Activated naive CD8-positive, alpha-beta T cell treated with anti-CD3 and anti-CD28 coated beads for 36 hours (primary cell): ENCODE results near the gene ZNF217. TPM values are rescaled to one million over a fixed set of nuclear protein-coding genes. Genes with fewer than 3 reads are reported as not detected.
A peak's percentile ranks its signal among the peaks of the same experiment; 100 is the strongest.
"Not testable (repeated sequence)": the region's sequence is repeated elsewhere in the genome, so short reads cannot be mapped to it uniquely, and the experiment has no call there.

Experiments
- DNase-seq: peaks from one replicate; pipeline ENCODE4 v3.0.0; 2021
- H3K27ac Mint-ChIP-seq: one replicate; pipeline ENCODE4 v1.8.0; 2022; ENCODE audit warnings: mild to moderate bottlenecking, moderate library complexity, mixed read lengths
- H3K27me3 Mint-ChIP-seq: one replicate; pipeline ENCODE4 v1.8.0; 2022; ENCODE audit warnings: mild to moderate bottlenecking, mixed read lengths
- H3K36me3 Mint-ChIP-seq: one replicate; pipeline ENCODE4 v1.8.0; 2021; ENCODE audit warnings: mild to moderate bottlenecking, mixed read lengths
- H3K4me1 Mint-ChIP-seq: one replicate; pipeline ENCODE4 v1.8.0; 2021; ENCODE audit warnings: mixed read lengths
- H3K4me3 Mint-ChIP-seq: one replicate; pipeline ENCODE4 v1.8.0; 2022; ENCODE audit warnings: mild to moderate bottlenecking, moderate library complexity, mixed read lengths
- H3K9me3 Mint-ChIP-seq: one replicate; pipeline ENCODE4 v1.8.0; 2022; ENCODE audit warnings: mixed read lengths
- total RNA-seq, 2 experiments: library from RNA; stranded (reverse); gene quantifications; one replicate each; pipeline ENCODE4 v1.2.3, GENCODE V29; 2021

The ZNF217 gene
- total RNA-seq, 2 experiments from 2014 or later: 55.6 to 59.0 TPM

DNA sequence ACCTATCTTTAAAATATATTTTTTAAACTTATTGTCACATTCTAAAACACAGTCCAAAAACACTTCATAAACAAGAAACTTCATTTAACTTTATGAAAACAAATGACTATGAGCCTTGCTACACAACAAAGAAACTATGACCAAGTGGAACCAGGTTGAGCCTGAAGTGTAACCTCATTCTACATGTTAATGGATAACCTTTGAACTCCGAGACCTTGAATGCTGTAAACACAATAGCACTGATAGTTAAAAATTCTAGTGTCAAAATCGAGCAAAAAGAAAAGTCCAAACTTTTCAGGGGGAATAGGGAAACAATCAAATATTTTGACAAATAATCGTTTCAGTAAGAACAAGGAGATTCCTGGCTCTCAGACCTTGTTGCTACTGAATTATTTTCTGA, 2.1 kb upstream of the ZNF217 start:
- peak overlapping the region; percentile 78 for H3K4me3 Mint-ChIP-seq
- not testable (repeated sequence) for DNase-seq, H3K27me3 Mint-ChIP-seq, H3K9me3 Mint-ChIP-seq
- H3K27ac Mint-ChIP-seq: peak overlapping the region; percentile 92
- H3K4me1 Mint-ChIP-seq: peaks cover 44% of the 10 kb centered on the region
- peaks cover 15% of the 10 kb centered on the region for H3K36me3 Mint-ChIP-seq

DNA sequence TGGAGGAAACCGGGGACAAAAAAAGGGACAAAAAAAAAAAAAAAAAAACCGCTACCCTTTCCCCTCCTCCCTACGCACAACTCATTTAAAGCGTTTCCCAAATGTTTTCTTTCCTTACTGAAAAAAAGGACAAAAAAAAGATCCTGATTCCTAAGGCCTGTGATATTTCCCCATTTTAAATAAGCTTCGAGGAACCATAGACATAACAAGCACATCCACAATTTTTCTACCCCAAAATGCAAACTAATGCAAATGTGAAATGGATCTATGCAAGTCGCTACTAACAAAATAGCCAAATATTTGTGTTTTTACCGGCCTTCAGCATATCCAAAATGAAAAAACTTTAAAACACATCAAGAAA, 1.4 kb upstream of the ZNF217 start:
- Mint-ChIP-seq H3K4me3 (peak overlapping the region; percentile 84), H3K9me3 (no peaks in the 10 kb centered on the region), H3K36me3 (peaks cover 17% of the 10 kb centered on the region), H3K4me1 (peaks cover 47% of the 10 kb centered on the region), H3K27ac (peak overlapping the region; percentile 93), H3K27me3 (no peaks in the 10 kb centered on the region)
- no peak for DNase-seq

DNA sequence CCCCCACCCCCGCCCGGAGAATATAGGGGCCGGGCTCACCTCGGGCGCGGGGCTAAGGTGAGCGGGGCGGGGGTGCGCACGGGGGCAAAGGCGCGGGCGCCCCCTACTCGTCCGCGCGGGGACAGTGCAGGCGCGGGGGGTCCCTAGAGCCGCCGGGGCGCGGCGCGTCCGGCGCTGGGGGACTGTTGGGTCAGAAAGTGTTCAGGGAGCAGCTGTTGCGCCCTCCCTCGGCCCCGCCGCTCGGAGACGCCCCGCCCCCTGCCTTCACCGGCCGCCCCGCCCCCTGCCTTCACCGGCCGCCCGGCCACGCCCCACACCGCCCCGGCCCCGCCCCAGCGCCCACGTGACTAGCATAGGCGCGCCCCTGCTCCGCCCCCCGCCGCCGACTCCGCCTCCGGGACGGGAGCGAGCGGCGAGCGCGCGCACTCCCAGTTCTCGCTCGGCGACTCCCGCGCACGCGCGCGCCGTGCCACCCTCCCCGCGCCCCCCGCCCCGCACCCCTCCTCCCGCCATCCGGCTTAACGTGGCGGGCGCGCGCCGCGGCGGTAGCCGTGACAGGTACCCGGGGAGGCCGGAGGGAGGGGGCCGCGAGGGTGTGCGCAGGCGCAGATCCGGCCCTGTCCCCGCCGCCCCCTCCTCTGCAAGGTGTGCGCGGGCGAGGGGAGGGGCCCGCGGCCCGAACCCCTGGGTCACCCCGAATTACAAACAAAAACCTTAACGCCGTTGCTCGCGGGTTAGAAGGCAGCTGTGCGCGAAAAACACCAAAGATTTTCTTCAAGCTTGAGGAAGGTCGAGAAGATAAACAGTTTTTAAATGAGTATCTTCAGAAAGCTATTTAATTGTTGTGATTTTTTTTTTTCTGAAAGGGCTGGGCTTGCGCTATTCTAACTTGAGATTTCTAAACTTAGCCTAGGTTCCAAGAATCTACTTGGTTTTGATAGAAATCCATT, 704 bp upstream of the ZNF217 start:
- Mint-ChIP-seq H3K36me3 (peaks cover 21% of the 10 kb centered on the region), H3K4me1 (peaks cover 48% of the 10 kb centered on the region), H3K9me3 (no peaks in the 10 kb centered on the region), H3K27ac (peak overlapping the region; percentile 99), H3K27me3 (no peaks in the 10 kb centered on the region), H3K4me3 (peak overlapping the region; percentile 91)
- peak; percentile 96 for DNase-seq

DNA sequence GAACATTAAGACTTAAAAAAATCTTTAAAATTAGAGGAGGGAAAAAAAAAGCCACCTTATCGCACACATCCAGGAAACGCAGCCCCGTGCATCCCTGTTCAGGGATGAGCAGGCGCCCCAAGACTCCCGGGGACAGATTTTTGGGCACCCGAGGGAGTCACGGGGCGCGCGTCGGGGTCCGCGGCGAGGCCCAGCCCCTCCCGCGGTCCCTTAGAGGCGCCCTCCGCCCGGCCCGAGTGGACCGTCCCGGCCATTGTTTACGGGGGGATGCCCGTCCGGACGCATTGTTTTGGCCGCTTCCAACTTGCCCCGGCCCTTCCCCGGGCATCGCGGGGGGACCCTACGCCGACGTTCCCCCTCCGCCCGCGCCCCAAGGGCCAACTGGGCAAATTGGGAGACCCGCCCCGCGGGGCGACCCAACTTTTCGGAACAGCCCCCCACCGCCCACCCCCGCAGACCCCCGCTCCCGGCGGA, 610 bp downstream of the ZNF217 start:
- peak overlapping the region; percentile 91 for H3K4me3 Mint-ChIP-seq
- H3K4me1 Mint-ChIP-seq: peaks cover 43% of the 10 kb centered on the region
- H3K36me3 Mint-ChIP-seq: peaks cover 21% of the 10 kb centered on the region
- no peaks in the 10 kb centered on the region for H3K9me3 Mint-ChIP-seq
- DNase-seq: no peak
- peak overlapping the region; percentile 99 for H3K27ac Mint-ChIP-seq
- H3K27me3 Mint-ChIP-seq: no peaks in the 10 kb centered on the region

- DNase-seq: peak; percentile 77
- Mint-ChIP-seq H3K27ac (peak overlapping the region; percentile 99), H3K36me3 (peaks cover 18% of the 10 kb centered on the region), H3K4me1 (peaks cover 39% of the 10 kb centered on the region), H3K4me3 (peak overlapping the region; percentile 91)
- H3K9me3 Mint-ChIP-seq, H3K27me3 Mint-ChIP-seq: not testable (repeated sequence)
Measured at GRCh38 chr20:53592454-53592991, 1.1 kb downstream of the ZNF217 start.

- DNase-seq, H3K27me3 Mint-ChIP-seq, H3K9me3 Mint-ChIP-seq: not testable (repeated sequence)
- H3K4me1 Mint-ChIP-seq: peaks cover 39% of the 10 kb centered on the region
- H3K36me3 Mint-ChIP-seq: peaks cover 18% of the 10 kb centered on the region
- H3K27ac Mint-ChIP-seq: peak overlapping the region; percentile 99
- H3K4me3 Mint-ChIP-seq: peak overlapping the region; percentile 91
Measured at GRCh38 chr20:53591941-53592441, 1.6 kb downstream of the ZNF217 start.

DNA sequence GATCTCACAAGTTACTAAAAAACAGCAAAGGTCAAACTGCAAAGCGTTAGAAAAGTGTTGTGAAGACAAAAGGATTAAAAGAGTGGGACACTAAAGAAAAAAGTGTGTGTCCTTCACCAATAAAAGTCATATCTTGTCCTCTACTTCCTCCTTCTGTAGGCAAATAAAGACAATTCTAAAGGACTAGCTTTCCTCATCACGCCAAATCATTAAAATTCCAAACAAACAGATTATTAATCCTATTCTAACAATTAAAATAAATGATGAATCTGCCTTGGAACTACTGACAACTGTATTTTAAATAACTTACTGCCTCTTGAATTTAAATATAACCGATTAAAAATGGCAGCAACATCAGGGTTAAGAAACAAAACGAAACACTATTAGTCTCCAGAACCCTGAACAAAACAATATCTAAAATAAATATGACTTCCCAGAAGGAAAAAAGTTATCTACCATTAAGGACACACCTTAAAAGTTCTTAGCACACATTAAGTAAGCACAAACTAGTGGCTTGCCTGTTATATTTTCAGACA, 2.4 kb downstream of the ZNF217 start:
- Mint-ChIP-seq H3K36me3 (peaks cover 15% of the 10 kb centered on the region), H3K27ac (peak overlapping the region; percentile 99), H3K4me3 (peak overlapping the region; percentile 91), H3K4me1 (peaks cover 38% of the 10 kb centered on the region)
- not testable (repeated sequence) for H3K27me3 Mint-ChIP-seq, H3K9me3 Mint-ChIP-seq, DNase-seq

- peak overlapping the region; percentile 91 for H3K4me3 Mint-ChIP-seq
- H3K36me3 Mint-ChIP-seq: peaks cover 17% of the 10 kb centered on the region
Measured at GRCh38 chr20:53590608-53591007, 3.0 kb downstream of the ZNF217 start.

GRCh38 chr20:53590122-53590521, 3.5 kb downstream of the ZNF217 start:
- not testable (repeated sequence) for H3K27me3 Mint-ChIP-seq, DNase-seq, H3K9me3 Mint-ChIP-seq
- Mint-ChIP-seq H3K4me3 (peak overlapping the region; percentile 91), H3K27ac (peak overlapping the region; percentile 99), H3K4me1 (peaks cover 41% of the 10 kb centered on the region), H3K36me3 (peaks cover 18% of the 10 kb centered on the region)

More at GRCh38 chr20:53590608-53591007, 3.0 kb downstream of the ZNF217 start:
- Mint-ChIP-seq H3K4me1 (peaks cover 39% of the 10 kb centered on the region), H3K27ac (peak overlapping the region; percentile 99)
- not testable (repeated sequence) for H3K9me3 Mint-ChIP-seq, DNase-seq, H3K27me3 Mint-ChIP-seq

DNA sequence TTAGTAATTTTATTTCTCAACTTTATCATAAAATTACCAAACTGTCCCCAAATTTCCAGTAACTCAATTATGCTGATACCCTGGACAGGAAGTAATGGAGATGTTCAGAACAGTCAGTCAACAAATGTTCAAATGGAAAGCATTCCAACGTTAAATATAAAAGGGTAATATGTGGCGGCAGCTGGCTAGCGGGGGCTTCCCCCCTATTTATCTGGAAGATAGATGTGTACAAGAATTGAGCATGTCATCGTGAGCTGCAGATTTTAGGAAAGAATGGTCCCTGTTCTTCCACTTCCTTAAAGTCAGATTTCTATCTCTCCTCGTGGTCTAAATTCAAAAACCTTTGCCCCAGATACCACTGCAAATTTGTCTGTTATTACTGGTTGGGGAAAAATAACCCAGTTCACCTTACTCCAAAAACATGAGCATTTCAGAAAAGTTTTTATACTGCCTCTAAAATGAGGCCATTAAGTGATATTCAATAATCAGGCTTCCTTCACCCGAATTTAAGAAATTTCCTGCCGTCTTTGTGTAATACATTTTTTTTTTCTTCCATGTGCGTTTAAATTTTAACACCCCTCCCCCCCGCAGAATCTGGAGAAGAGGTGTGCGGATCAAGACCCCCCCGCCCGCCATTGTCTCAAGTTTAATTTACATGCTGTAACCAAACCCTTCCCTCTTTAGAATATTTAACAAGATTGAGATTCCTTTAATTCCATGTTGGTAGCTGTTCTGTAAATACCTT, 4.1 kb downstream of the ZNF217 start:
- H3K9me3 Mint-ChIP-seq, H3K27me3 Mint-ChIP-seq, DNase-seq: not testable (repeated sequence)
- H3K4me3 Mint-ChIP-seq: peak overlapping the region; percentile 91
- peaks cover 45% of the 10 kb centered on the region for H3K4me1 Mint-ChIP-seq
- peak overlapping the region; percentile 99 for H3K27ac Mint-ChIP-seq
- H3K36me3 Mint-ChIP-seq: peaks cover 18% of the 10 kb centered on the region

- not testable (repeated sequence) for H3K9me3 Mint-ChIP-seq, H3K27me3 Mint-ChIP-seq, DNase-seq
- H3K27ac Mint-ChIP-seq: peak overlapping the region; percentile 98
- peak overlapping the region; percentile 68 for H3K4me3 Mint-ChIP-seq
- peaks cover 58% of the 10 kb centered on the region for H3K4me1 Mint-ChIP-seq
- H3K36me3 Mint-ChIP-seq: peaks cover 26% of the 10 kb centered on the region
Measured at GRCh38 chr20:53587157-53587703, 6.4 kb downstream of the ZNF217 start.

DNA sequence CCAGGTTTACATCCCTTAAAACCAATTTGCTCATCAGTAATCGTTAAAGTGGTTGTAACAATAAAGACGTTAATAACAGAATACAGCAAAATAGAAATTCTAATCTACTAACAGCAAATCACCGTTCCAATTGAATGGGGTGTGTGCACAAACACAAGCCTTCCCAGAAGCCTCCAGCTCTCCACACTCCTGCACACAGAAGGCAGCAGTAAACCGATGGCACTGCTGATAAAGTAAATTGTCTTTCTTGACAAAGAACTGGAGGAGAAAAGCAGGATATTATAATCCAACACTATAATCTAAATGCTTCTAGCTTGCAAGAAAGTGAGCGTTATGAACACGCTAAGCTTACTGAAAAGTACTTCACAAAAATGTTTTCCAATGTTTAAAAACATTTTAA, 7.0 kb downstream of the ZNF217 start:
- H3K36me3 Mint-ChIP-seq: peaks cover 29% of the 10 kb centered on the region
- H3K27me3 Mint-ChIP-seq: no peaks in the 10 kb centered on the region
- H3K27ac Mint-ChIP-seq: peak overlapping the region; percentile 98
- no peaks in the 10 kb centered on the region for H3K9me3 Mint-ChIP-seq
- DNase-seq: no peak
- peak overlapping the region; percentile 68 for H3K4me3 Mint-ChIP-seq
- H3K4me1 Mint-ChIP-seq: peaks cover 64% of the 10 kb centered on the region

- H3K36me3 Mint-ChIP-seq: peaks cover 35% of the 10 kb centered on the region
- not testable (repeated sequence) for H3K9me3 Mint-ChIP-seq, DNase-seq, H3K27me3 Mint-ChIP-seq
- peaks cover 69% of the 10 kb centered on the region for H3K4me1 Mint-ChIP-seq
- H3K4me3 Mint-ChIP-seq: peak overlapping the region; percentile 68
- peak overlapping the region; percentile 98 for H3K27ac Mint-ChIP-seq
Measured at GRCh38 chr20:53585910-53586309, 7.7 kb downstream of the ZNF217 start.

DNA sequence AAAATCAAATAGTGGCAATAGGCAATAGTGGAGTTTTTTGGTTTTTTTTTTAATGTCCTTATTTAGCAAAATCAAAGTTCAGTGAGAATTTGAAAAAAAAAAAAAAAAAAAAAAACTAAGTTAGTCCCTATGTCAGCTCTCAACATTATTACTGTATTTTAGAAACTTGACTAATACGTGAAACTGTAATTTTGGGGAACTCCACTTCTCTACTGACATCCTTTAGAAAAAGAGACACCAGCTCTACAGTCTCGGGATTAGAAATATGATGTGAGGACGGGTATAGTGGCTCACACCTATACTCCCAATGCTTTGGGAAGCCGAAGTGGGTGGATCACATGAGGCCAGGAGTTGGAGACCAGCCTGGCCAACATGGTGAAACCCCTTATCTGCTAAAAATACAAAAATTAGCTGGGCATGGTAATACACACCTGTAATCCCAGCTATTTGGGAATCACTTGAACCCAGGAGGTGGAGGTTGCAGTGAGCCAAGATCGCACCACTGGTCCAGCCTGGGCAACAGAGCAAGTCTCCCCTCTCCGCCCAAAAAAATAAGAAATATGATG, 8.6 kb downstream of the ZNF217 start:
- peak overlapping the region; percentile 68 for H3K4me3 Mint-ChIP-seq
- H3K27ac Mint-ChIP-seq: peak overlapping the region; percentile 98
- H3K4me1 Mint-ChIP-seq: peaks cover 70% of the 10 kb centered on the region
- peaks cover 40% of the 10 kb centered on the region for H3K36me3 Mint-ChIP-seq
- not testable (repeated sequence) for H3K9me3 Mint-ChIP-seq, DNase-seq, H3K27me3 Mint-ChIP-seq
